GM19395 (cell line): ENCODE results near the gene TREML1.

Source experiments
- ATAC-seq: cut with Tn5 transposase; IDR thresholded peaks from one replicate; pipeline ENCODE4 v1.9.1; 2021; ENCODE audit warnings: mild to moderate bottlenecking, moderate library complexity; ENCODE audit not compliant: unreplicated experiment

TREML1 gene

GRCh38 chr6:41179163-41179562, 25.0 kb upstream of the TREML1 start:
- ATAC-seq, result no peak

GRCh38 chr6:41177695-41178094, 23.5 kb upstream of the TREML1 start:
- ATAC-seq, result no peak

- ATAC-seq, result no peak
Measured at GRCh38 chr6:41177287-41177686, 23.1 kb upstream of the TREML1 start.

GRCh38 chr6:41176189-41176588, 22.0 kb upstream of the TREML1 start:
- no peak for ATAC-seq

GRCh38 chr6:41175084-41175483, 20.9 kb upstream of the TREML1 start:
- ATAC-seq, result no peak

GRCh38 chr6:41174610-41175009, 20.5 kb upstream of the TREML1 start:
- no peak for ATAC-seq

- no peak for ATAC-seq
Measured at GRCh38 chr6:41171908-41172307, 17.8 kb upstream of the TREML1 start.

- ATAC-seq, result no peak
Measured at GRCh38 chr6:41170547-41171160, 16.5 kb upstream of the TREML1 start.

GRCh38 chr6:41167173-41167963, 13.2 kb upstream of the TREML1 start:
- no peak for ATAC-seq

GRCh38 chr6:41164551-41165120, 10.5 kb upstream of the TREML1 start:
- no peak for ATAC-seq

GRCh38 chr6:41163419-41163717, 9.2 kb upstream of the TREML1 start:
- ATAC-seq, result no peak

GRCh38 chr6:41162687-41163418, 8.7 kb upstream of the TREML1 start, which contains the start of gene TREM2:
Gene TREM2, minus strand, starts transcription at chr6:41163116. Its CDS starts 34 bp downstream, at chr6:41163082.
- no peak for ATAC-seq

- no peak for ATAC-seq
Measured at GRCh38 chr6:41161851-41162552, 7.9 kb upstream of the TREML1 start.

- ATAC-seq, result no peak
Measured at GRCh38 chr6:41161380-41161779, 7.2 kb upstream of the TREML1 start.

GRCh38 chr6:41160933-41161332, 6.8 kb upstream of the TREML1 start:
- ATAC-seq, result no peak

- ATAC-seq, result no peak
Measured at GRCh38 chr6:41159415-41160082, 5.4 kb upstream of the TREML1 start.

- no peak for ATAC-seq
Measured at GRCh38 chr6:41157323-41157722, 3.2 kb upstream of the TREML1 start.

- no peak for ATAC-seq
Measured at GRCh38 chr6:41156771-41157170, 2.6 kb upstream of the TREML1 start.

- ATAC-seq, result no peak
Measured at GRCh38 chr6:41156001-41156400, 1.9 kb upstream of the TREML1 start.

GRCh38 chr6:41155132-41155805, 1.1 kb upstream of the TREML1 start:
- no peak for ATAC-seq
